ENCODE measurements around the gene CEP41.

Gene CEP41

GRCh38 chr7:130367088-130367755 lies 73.6 kb downstream of the CEP41 start:
- DNase-seq, result no peak

DNA sequence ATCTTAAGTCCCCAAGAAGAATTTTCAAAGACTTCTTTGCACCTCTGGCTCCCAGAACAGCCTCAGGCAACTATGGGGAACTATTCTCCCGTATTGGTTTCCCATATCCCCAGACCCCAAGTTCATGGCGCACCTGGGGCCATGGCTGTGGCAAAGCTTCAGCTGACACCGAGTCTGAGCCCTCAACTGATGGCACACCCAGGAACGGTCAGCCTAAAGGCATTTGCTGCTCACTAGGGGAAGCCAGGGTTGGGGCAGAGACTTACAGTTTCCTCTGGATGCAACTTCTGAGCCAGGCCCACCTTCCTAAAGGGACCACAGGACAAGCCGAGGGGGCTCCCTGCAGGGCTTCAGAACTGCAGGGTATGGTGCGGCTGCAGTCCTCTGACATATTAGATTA lies 74.3 kb downstream of the CEP41 start:
- DNase-seq, result no peak

DNA sequence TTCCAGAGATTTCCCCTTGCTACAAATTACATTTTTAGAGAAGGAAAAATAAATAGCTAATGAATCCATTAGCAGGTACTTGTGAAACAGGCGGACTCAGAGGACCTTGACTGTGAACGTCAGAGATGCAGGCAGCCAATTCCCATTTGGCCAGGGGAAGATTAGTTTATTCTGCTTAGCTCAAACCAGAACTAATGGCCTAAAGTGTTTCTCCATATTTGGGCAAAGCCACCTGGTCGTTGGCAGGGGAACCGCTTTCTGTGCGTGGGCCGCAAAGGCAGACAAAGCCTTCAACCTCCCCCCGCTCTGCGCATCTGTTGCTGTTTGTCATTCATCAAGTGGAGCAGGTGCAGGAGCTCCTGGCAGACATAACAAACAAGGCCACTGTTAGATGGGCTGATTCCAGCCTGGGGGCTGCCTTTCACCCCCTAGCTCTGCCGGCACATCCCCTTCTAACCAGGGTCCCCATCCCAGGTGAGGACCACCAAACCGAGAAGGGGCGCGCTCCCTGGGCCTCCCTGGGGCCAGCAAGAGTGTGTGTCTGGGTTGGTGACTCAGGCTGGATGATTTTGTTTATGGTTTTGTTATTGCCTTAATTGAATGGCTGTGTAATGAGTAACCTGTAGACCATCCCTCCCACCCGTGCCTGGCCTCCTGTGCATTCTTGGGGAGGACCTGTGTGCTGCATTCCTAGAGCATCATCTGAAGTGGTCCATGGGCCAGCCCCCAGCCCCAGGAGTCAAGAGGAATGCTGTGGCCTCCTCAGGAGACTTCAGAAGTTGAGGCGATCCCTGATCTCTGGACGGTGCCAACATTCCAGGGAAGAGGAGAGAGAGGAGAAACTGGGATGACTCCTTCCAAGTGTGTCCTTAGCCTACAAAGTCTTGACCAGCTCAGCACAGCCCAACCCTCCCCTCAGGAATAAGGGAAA lies 75.0 kb downstream of the CEP41 start:
- DNase-seq, result peak; percentile 92

GRCh38 chr7:130365088-130365487 lies 75.7 kb downstream of the CEP41 start:
- no peak for DNase-seq

DNA sequence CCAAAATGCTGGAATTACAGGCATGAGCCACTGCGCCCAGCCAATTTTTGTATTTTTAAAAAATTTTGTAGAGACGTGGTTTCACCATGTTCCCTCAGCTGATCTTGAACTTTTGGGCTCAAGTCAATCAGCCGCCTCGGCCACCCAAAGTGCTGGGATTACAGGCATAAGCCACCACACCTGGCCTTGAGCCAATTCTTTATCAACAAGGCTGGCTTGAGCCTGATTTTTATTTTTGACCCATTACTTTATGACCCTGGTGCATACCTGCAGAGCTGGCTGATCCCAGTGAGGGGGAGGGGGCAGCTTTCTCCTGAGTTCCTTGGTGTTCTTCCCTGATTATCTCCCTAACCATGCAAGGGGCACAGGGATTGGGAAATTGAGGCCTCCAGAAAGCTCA lies 76.4 kb downstream of the CEP41 start:
- no peak for DNase-seq

DNA sequence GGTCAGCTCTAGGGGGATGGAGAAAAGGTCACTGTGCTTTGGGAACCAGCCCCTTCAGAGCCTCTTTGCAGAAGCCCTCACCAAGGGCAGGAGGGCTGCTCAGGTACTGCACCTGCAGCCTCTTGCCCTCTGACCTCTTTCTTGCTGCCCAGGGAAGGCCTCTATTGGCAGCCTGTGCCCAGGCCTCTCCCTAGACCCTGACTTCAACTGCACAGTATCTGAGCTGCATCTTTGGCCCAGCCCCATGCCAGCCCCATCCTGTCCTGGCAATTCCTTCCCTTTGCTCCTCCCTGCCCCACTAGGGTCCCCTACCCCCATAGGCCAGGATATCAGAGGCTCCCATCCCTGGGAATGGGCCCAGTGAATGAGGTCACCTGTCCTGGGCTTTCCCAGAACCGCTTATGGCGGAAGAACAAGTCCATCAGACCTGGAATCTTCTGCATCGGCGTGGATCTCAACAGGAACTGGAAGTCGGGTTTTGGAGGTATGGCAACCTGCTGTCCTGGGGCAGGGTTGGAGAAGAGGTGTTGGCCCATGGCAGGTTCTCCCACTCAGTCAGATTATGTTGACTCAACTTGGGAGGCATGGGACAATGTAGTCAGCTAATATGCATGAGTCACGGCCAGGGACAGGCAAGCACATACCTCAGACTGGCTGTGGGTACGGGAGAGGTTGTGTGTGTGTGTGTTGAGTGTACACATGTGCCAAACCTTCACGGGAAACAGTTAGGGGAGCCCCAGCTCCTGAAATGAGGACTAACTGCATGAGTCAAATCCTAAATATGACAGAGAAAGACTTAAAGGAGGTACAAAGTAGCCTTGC lies 77.6 kb downstream of the CEP41 start:
- DNase-seq, result peak; percentile 96

- no peak for DNase-seq
These were observed 78.5 kb downstream of the CEP41 start for GRCh38 chr7:130362251-130362816.

DNA sequence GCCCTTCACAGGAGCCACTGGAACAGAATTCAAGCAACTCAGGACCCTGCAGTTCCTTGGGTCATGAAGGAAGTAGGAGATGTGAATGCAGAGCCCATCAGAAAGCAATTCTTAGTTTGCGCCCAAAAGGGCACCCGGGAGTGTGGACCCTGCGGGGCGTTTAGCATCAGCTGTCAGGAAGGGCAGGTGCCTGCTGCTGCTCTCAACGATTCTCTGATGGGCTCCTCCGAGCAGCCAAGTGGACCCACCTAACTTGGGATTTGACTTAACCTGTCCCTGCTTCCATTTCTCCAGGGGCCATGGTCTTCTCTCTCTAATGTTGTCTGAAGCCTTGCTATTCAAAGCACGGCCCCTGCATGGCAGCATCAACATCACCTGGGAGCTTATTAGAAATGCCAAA lies 79.1 kb downstream of the CEP41 start:
- DNase-seq, result no peak

GRCh38 chr7:130360518-130360917 lies 80.3 kb downstream of the CEP41 start:
- DNase-seq, result no peak

GRCh38 chr7:130359276-130359857 lies 81.4 kb downstream of the CEP41 start:
- no peak for DNase-seq

DNA sequence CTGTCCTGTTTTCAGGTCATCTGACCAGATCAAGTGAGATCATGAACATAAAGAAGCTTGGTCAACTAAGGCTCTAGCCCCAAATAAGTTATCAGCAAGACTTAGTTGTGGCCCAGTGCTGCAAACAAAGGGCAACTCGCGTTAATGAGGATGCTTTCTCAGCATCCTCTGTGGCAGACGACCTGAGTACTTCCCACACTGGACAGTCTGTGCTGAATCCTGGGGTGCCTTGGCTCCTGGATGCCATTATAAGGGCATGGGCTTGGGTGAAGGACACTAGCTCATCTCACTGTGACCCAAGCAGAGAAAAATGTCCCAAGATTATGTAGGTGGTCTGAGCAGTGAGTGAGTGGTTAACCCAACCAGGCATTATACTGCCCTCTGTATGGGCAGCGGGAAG lies 82.3 kb downstream of the CEP41 start:
- DNase-seq, result no peak

DNA sequence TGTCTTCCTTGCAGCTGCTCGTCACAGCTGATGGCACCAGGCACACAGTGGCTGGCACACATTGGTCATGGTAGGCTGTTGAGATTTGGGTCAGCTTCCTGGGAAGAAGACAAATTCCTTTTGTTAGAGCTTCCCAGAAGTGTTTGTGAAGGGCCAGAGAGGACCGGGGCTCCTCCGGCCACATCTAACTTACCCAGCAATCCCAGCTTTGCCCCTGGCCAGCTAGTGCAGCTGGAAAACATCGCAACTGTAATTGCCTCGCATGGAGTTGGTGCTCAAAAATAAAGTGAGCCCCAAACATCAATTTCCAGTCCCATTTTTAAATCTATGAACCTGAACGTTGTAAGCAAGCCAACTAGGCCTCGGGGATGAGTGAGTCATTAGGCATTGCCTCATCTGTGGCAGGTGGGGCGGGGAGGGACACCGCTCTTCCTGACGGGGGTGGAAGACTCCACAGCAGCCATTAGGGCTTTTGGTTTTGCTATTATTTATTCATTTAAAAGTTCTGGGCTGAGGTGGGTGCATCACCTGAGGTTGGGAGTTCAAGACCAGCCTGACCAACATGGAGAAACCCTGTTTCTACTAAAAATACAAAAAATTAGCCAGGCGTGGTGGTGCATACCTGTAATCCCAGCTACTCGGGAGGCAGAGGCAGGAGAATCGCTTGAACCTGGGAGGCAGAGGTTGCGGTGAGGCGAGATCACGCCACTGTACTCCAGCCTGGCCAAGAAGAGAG lies 83.8 kb downstream of the CEP41 start:
- peak; percentile 90 for DNase-seq

DNA sequence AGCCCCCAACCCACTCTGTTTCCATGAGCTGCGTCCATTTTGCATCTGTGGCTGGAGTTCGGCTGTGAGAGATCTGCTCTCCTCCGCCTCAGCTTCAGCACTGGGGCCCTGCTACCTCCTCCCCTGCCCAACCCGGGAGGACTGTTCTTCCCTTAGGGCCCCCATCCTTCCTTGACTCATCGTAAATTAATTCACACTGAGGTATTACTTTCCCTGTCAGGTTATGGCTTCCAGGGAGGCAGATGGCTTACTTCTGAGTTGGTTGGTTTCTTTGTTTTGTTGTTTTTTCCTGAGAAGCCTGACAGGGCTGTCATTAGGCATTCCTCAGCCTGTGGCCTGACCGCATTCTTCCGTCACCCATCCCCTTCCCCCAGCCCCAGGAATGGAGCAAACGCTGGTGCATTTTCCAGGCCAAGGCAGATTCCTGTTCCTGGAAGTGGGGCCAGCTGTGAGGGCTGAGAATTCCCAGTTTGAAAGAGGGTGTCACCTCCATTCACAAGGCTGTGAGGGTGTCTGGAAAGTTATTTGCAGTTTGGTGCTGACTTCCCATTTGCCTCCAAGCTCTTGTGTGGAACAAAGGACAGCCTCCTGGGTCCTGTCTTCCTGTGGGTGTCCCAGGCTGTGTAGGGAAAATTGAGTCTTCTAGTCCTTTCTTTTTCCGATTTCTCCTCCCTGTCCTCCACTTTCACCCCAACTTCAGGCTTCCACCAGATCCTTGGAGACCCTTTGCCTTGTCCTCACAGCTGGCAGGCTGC lies 84.5 kb downstream of the CEP41 start:
- DNase-seq, result peak; percentile 98

GRCh38 chr7:130353196-130353595 lies 87.6 kb downstream of the CEP41 start:
- DNase-seq, result no peak

GRCh38 chr7:130352194-130353074 lies 88.4 kb downstream of the CEP41 start:
- no peak for DNase-seq

- DNase-seq, result no peak
These were observed 89.1 kb downstream of the CEP41 start for GRCh38 chr7:130351791-130352090.

DNA sequence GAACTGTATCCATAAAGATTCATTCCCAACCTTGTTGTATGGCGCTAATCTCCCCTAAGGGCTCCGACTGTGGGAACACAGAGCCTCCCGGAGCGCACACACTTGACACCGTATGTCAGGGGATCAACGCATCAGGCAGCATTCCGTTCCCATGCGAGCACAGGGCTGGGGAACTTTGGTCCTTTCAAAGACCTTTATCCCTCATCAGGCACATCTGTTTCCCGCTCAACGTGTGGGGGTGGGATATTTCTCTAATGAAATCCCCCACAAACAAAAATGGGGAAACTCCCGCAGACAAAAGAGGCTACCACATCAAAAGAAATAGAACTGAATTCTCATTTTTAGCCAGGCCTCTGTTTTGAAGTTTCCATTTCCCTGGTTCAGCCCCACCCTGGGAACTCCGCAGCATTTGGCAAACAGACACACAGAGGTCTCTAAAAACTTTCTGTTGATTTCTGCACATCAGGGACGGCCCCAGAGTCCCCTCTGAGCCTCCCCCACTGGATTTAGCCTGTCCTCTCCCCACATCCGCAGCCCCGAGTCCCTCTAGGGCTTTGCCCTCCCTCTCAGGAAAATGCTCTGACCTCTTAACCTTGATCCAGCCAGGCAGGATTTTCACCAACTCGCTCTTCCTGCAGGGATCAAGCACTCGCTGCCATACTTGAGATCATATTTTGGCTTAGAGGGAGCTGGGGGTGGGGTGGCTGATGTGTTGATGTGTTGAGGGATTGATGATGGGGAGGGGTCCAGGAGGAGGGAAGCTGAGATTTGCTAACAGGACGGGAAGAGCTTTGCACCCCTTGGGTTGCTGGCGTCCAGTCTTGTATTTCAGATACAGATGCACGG lies 89.6 kb downstream of the CEP41 start:
- no peak for DNase-seq

DNA sequence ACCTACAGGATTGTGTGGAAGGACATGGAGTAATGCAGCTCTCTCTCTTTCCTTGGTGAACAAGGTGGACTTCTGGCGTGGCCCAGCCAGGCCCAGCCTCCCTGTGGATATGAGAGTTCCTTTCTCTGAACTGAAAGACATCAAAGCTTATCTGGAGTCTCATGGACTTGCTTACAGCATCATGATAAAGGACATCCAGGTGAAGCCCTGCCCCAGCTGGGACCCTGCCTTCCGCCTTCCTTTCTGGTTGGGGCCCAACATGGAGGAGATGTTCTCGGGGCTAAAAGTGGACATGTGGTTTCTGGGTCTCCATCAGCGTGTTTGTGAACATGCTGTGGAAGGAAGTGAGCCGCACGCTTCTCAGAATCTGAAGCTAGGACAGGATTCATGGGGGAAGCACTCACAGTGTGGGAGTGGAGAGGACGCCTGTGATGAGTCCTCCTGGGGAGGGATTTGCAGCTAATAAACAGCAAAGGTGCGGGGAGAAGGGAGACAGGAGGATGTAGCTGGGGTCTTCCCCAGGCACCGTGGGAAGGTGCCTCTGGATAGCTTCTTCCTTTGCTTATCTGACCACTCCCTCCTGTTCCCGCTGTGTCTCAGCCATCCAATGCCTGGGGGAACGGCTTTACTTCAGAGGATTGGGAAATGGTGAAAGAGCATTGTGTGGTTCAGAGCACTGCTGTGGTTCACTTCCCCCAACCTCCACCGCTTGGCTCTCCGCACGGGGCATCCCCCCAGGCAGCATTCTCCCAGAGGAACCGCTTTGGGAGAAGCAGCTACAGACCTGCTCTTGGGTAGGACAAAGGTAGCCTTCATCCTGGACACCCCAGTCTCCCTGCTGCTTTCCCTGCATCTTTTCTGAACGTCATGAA lies 90.7 kb downstream of the CEP41 start:
- no peak for DNase-seq

Data from NCI-H226 (cell line).